Stimulated activated CD8-positive, alpha-beta memory T cell treated with anti-CD3 and anti-CD28 coated beads, Interleukin-15, amount 100 ng/mL, for 24 hours (primary cell): Measurements from ENCODE around the gene ROMO1.
"Not testable (repeated sequence)": the region's sequence is repeated elsewhere in the genome, so short reads cannot be mapped to it uniquely, and the experiment has no call there.

Experiments used
- DNase-seq: peaks from one replicate; pipeline ENCODE4 v3.0.0-alpha.2; 2020; ENCODE audit warnings: low read depth

ROMO1 gene

GRCh38 chr20:35681960-35682359 is 17.2 kb upstream of the ROMO1 start:
- no peak for DNase-seq

- DNase-seq, result not testable (repeated sequence)
These were observed 13.8 kb upstream of the ROMO1 start for GRCh38 chr20:35685368-35685767.

GRCh38 chr20:35686872-35687271 is 12.3 kb upstream of the ROMO1 start:
- not testable (repeated sequence) for DNase-seq

GRCh38 chr20:35690265-35690664 is 8.9 kb upstream of the ROMO1 start:
- no peak for DNase-seq

- no peak for DNase-seq
These were observed 3.9 kb upstream of the ROMO1 start for GRCh38 chr20:35695245-35695749.

GRCh38 chr20:35695978-35696377 is 3.2 kb upstream of the ROMO1 start:
- DNase-seq, result no peak

GRCh38 chr20:35697696-35698297 is 1.4 kb upstream of the ROMO1 start:
- DNase-seq, result no peak

- DNase-seq, result no peak
These were observed 693 bp upstream of the ROMO1 start for GRCh38 chr20:35698298-35699126.

GRCh38 chr20:35699957-35700624 is 886 bp downstream of the ROMO1 start:
- no peak for DNase-seq

GRCh38 chr20:35700625-35701148 is 1.5 kb downstream of the ROMO1 start:
- DNase-seq, result no peak

- DNase-seq, result no peak
These were observed 3.0 kb downstream of the ROMO1 start for GRCh38 chr20:35702051-35702823.

- DNase-seq, result no peak
These were observed 3.9 kb downstream of the ROMO1 start for GRCh38 chr20:35702824-35703695.

GRCh38 chr20:35704514-35705261 is 5.5 kb downstream of the ROMO1 start:
- no peak for DNase-seq

GRCh38 chr20:35705894-35706293 is 6.7 kb downstream of the ROMO1 start:
- not testable (repeated sequence) for DNase-seq

GRCh38 chr20:35706591-35707529 is 7.7 kb downstream of the ROMO1 start:
- not testable (repeated sequence) for DNase-seq

GRCh38 chr20:35708502-35708901 is 9.3 kb downstream of the ROMO1 start:
- DNase-seq, result no peak

GRCh38 chr20:35709259-35709658 is 10.1 kb downstream of the ROMO1 start:
- DNase-seq, result no peak

- DNase-seq, result no peak
These were observed 10.8 kb downstream of the ROMO1 start for GRCh38 chr20:35710039-35710438.
